IMR-90 (cell line): Measurements from ENCODE around the gene TTLL4. TPM values are rescaled to one million over a fixed set of nuclear protein-coding genes. Genes with fewer than 3 reads are reported as not detected.

Source experiments
- polyA plus RNA-seq, 3 experiments: library from polyadenylated mRNA; depleted of rRNA; stranded (reverse); fragments of >200 nt; gene quantifications; 2 replicates each; pipeline ENCODE4 v1.2.3, GENCODE V29; 2012; ENCODE audit warnings: low replicate concordance in 1 of 3
- total RNA-seq: library from RNA; depleted of rRNA; stranded (reverse); fragments of >200 nt; gene quantifications from 2 replicates; pipeline ENCODE4 v1.2.3, GENCODE V29; 2012; rRNA removed

Gene TTLL4
- total and polyA plus RNA-seq, 2 of the 4 experiments (the other 2 are of a cell fraction): 9.0 to 22.9 TPM

Other genes with a start within 250 kb of the TTLL4 start
- gene USP37, start 142.5 kb upstream of the TTLL4 start, total RNA-seq: 6.5 and 7.5 TPM in 2 replicates
- gene USP37, start 142.5 kb upstream of the TTLL4 start, polyA plus RNA-seq (2012; rRNA removed): 1.2 and 1.6 TPM in 2 replicates
- gene CNOT9, start 142.0 kb upstream of the TTLL4 start, total RNA-seq: 70.5 and 71.0 TPM in 2 replicates
- gene CNOT9, start 142.0 kb upstream of the TTLL4 start, polyA plus RNA-seq (2012; rRNA removed): 33.1 and 35.2 TPM in 2 replicates
- gene PLCD4, start 102.9 kb upstream of the TTLL4 start, total RNA-seq: 1.4 and 2.0 TPM in 2 replicates
- 1.5 and 1.9 TPM in 2 replicates for gene PLCD4, start 102.9 kb upstream of the TTLL4 start, polyA plus RNA-seq (2012; rRNA removed)
- gene ZNF142, start 51.2 kb upstream of the TTLL4 start, total RNA-seq: 3.3 and 4.3 TPM in 2 replicates
- gene ZNF142, start 51.2 kb upstream of the TTLL4 start, polyA plus RNA-seq (2012; rRNA removed): 9.7 and 12.1 TPM in 2 replicates
- gene BCS1L, start 51.2 kb upstream of the TTLL4 start, total RNA-seq: 39.1 and 39.2 TPM in 2 replicates
- 56.7 and 56.9 TPM in 2 replicates for gene BCS1L, start 51.2 kb upstream of the TTLL4 start, polyA plus RNA-seq (2012; rRNA removed)
- 54.4 and 56.5 TPM in 2 replicates for gene RNF25, start 38.8 kb upstream of the TTLL4 start, total RNA-seq
- gene RNF25, start 38.8 kb upstream of the TTLL4 start, polyA plus RNA-seq (2012; rRNA removed): 78.0 and 78.1 TPM in 2 replicates
- gene STK36, start 38.7 kb upstream of the TTLL4 start, total RNA-seq: 15.3 and 17.6 TPM in 2 replicates
- 40.8 and 44.5 TPM in 2 replicates for gene STK36, start 38.7 kb upstream of the TTLL4 start, polyA plus RNA-seq (2012; rRNA removed)
- gene CYP27A1, start 71.3 kb downstream of the TTLL4 start, total RNA-seq: 4.2 and 5.2 TPM in 2 replicates
- gene CYP27A1, start 71.3 kb downstream of the TTLL4 start, polyA plus RNA-seq (2012; rRNA removed): 4.5 and 5.3 TPM in 2 replicates
- not detected in 2 replicates for gene PRKAG3, start 121.0 kb downstream of the TTLL4 start, total RNA-seq
- gene PRKAG3, start 121.0 kb downstream of the TTLL4 start, polyA plus RNA-seq (2012; rRNA removed): not detected in 2 replicates
- gene WNT6, start 149.0 kb downstream of the TTLL4 start, total RNA-seq: not detected in 2 replicates
- gene WNT6, start 149.0 kb downstream of the TTLL4 start, polyA plus RNA-seq (2012; rRNA removed): not detected in 2 replicates
- not detected in 2 replicates for gene WNT10A, start 170.0 kb downstream of the TTLL4 start, total RNA-seq
- not detected in 2 replicates for gene WNT10A, start 170.0 kb downstream of the TTLL4 start, polyA plus RNA-seq (2012; rRNA removed)
- gene CDK5R2, start 248.8 kb downstream of the TTLL4 start, total RNA-seq: not detected in 2 replicates
- gene CDK5R2, start 248.8 kb downstream of the TTLL4 start, polyA plus RNA-seq (2012; rRNA removed): not detected in 2 replicates